ENCODE results near the gene DNAJB4. TPM values are rescaled to one million over a fixed set of nuclear protein-coding genes. Genes with fewer than 3 reads are reported as not detected.

The DNAJB4 gene
- total RNA-seq, 1 experiment from 2014 or later = 26.0 TPM

GRCh38 chr1:78033797-78034172, 29.0 kb downstream of the DNAJB4 start:
- TF ChIP-seq CEBPB (IDR thresholded peaks at IDR 0.05; ENCODE audit: low read depth) (no peak), ELF1 (IDR thresholded peaks at IDR 0.05; ENCODE audit: borderline replicate concordance, low read depth) (no peak), SIN3A (IDR thresholded peaks at IDR 0.05; ENCODE audit: low read depth) (no peak), JUND (IDR thresholded peaks at IDR 0.05) (no peak), RAD21 (IDR thresholded peaks at IDR 0.05; ENCODE audit: low read depth) (no peak), FOSL1 (IDR thresholded peaks at IDR 0.05; ENCODE audit: low read depth) (no peak), ZNF274 (IDR thresholded peaks at IDR 0.05; ENCODE audit: low read depth, low read length) (no peak), SP1 (IDR thresholded peaks at IDR 0.05; ENCODE audit: low read depth) (no peak), EGR1 (IDR thresholded peaks at IDR 0.05; ENCODE audit: low read depth) (no peak), EZH2 (IDR thresholded peaks at IDR 0.05) (no peak)
- TF ChIP-seq, protein P1, sequence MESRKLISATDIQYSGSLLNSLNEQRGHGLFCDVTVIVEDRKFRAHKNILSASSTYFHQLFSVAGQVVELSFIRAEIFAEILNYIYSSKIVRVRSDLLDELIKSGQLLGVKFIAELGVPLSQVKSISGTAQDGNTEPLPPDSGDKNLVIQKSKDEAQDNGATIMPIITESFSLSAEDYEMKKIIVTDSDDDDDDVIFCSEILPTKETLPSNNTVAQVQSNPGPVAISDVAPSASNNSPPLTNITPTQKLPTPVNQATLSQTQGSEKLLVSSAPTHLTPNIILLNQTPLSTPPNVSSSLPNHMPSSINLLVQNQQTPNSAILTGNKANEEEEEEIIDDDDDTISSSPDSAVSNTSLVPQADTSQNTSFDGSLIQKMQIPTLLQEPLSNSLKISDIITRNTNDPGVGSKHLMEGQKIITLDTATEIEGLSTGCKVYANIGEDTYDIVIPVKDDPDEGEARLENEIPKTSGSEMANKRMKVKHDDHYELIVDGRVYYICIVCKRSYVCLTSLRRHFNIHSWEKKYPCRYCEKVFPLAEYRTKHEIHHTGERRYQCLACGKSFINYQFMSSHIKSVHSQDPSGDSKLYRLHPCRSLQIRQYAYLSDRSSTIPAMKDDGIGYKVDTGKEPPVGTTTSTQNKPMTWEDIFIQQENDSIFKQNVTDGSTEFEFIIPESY (IDR thresholded peaks at IDR 0.05; ENCODE audit: extremely low read depth, insufficient replicate concordance, low read length) = no peak
- TF ChIP-seq, protein P2, sequence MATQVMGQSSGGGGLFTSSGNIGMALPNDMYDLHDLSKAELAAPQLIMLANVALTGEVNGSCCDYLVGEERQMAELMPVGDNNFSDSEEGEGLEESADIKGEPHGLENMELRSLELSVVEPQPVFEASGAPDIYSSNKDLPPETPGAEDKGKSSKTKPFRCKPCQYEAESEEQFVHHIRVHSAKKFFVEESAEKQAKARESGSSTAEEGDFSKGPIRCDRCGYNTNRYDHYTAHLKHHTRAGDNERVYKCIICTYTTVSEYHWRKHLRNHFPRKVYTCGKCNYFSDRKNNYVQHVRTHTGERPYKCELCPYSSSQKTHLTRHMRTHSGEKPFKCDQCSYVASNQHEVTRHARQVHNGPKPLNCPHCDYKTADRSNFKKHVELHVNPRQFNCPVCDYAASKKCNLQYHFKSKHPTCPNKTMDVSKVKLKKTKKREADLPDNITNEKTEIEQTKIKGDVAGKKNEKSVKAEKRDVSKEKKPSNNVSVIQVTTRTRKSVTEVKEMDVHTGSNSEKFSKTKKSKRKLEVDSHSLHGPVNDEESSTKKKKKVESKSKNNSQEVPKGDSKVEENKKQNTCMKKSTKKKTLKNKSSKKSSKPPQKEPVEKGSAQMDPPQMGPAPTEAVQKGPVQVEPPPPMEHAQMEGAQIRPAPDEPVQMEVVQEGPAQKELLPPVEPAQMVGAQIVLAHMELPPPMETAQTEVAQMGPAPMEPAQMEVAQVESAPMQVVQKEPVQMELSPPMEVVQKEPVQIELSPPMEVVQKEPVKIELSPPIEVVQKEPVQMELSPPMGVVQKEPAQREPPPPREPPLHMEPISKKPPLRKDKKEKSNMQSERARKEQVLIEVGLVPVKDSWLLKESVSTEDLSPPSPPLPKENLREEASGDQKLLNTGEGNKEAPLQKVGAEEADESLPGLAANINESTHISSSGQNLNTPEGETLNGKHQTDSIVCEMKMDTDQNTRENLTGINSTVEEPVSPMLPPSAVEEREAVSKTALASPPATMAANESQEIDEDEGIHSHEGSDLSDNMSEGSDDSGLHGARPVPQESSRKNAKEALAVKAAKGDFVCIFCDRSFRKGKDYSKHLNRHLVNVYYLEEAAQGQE (IDR thresholded peaks at IDR 0.05; ENCODE audit: low read depth) = no peak
- TF ChIP-seq, protein P3, sequence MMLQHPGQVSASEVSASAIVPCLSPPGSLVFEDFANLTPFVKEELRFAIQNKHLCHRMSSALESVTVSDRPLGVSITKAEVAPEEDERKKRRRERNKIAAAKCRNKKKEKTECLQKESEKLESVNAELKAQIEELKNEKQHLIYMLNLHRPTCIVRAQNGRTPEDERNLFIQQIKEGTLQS (IDR thresholded peaks at IDR 0.05) = no peak
- POLR2A ChIA-PET = interaction anchor here (1.6 kb wide), 1 partner anchor 29 kb away, joined by 5 read pairs; the partner anchor contains the start of gene DNAJB4
- no peaks in the 10 kb centered on the region for H3K9me3 ChIP-seq (ENCODE audit: control insufficient read depth in 1 of 2, insufficient read depth in 1 of 2, low read depth in 1 of 2, low read length in 2 of 2)
- H3K27me3 ChIP-seq (ENCODE audit: insufficient read depth, low read length) = no peaks in the 10 kb centered on the region
- H3K9me2 ChIP-seq (ENCODE audit: insufficient read depth) = 0 out of 2 replicates have a peak, but pooled peaks cover 4% of the 10 kb centered on the region
- H3K4me1 ChIP-seq (ENCODE audit: control insufficient read depth in 1 of 2, insufficient read depth in 2 of 2, low read length in 2 of 2) = no peaks in the 10 kb centered on the region
- H3K27ac ChIP-seq (ENCODE audit: low read depth, low read length) = no peak overlapping the region
- no peaks in the 10 kb centered on the region for H4K20me1 ChIP-seq (ENCODE audit: insufficient read depth)
- H3K9ac ChIP-seq (ENCODE audit: low read length) = no peak overlapping the region
- intact Hi-C loops (cut with micrococcal nuclease) = no loop called here
- H3K79me2 ChIP-seq (ENCODE audit: insufficient read depth, low read length) = no peaks in the 10 kb centered on the region
- H2AFZ ChIP-seq (ENCODE audit: low read depth, low read length, poor library complexity, severe bottlenecking) = no peak overlapping the region
- no peak overlapping the region for H3K4me2 ChIP-seq (ENCODE audit: low read length)
- RAD21 ChIA-PET (ENCODE audit: low non-redundant PET in 1 of 2, low total read pairs in 2 of 2, uncharacterized antibody in 2 of 2, unreplicated experiment in 2 of 2) = no interaction called here
- DNase-seq (ENCODE audit: low read depth, low spot score) (no peak), ATAC-seq (no peak)
- BruUV-seq (replicated peaks) = no TSS peak
- no peaks in the 10 kb centered on the region for H3K36me3 ChIP-seq (ENCODE audit: control insufficient read depth in 1 of 2, insufficient read depth in 2 of 2, low read length in 2 of 2)
- CTCF ChIA-PET = no interaction called here
- H3K4me3 ChIP-seq (replicated peaks in 1 of 2; ENCODE audit: low read depth in 1 of 2, low read length in 2 of 2) = no peak overlapping the region

Data from HCT116 (cell line).